Measurements from ENCODE around the gene DGKH.

DNA sequence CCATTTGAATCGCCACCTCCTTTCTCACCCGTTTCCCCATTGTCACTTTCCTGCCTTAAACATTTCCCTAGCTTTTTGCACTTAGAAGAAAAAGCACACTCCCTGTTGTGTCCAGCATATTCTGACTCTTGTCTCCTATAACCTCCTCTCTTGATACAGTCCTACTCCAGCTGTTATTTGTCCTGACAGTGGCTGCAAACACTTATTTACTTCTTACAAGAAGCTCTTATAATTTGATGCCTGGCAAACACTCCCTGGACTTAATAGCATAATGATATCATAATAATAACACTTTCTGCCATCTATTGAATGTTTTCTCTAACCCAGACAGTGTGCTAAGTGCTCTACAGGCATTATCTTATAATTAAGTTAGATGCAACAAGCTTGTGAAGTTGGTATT, 76.6 kb downstream of the DGKH start:
- no peak for TF ChIP-seq EZH2 (IDR thresholded peaks at IDR 0.05)
- TF ChIP-seq, protein P1, sequence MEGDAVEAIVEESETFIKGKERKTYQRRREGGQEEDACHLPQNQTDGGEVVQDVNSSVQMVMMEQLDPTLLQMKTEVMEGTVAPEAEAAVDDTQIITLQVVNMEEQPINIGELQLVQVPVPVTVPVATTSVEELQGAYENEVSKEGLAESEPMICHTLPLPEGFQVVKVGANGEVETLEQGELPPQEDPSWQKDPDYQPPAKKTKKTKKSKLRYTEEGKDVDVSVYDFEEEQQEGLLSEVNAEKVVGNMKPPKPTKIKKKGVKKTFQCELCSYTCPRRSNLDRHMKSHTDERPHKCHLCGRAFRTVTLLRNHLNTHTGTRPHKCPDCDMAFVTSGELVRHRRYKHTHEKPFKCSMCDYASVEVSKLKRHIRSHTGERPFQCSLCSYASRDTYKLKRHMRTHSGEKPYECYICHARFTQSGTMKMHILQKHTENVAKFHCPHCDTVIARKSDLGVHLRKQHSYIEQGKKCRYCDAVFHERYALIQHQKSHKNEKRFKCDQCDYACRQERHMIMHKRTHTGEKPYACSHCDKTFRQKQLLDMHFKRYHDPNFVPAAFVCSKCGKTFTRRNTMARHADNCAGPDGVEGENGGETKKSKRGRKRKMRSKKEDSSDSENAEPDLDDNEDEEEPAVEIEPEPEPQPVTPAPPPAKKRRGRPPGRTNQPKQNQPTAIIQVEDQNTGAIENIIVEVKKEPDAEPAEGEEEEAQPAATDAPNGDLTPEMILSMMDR (IDR thresholded peaks at IDR 0.05 in 2 of 3, conservative IDR thresholded peaks at IDR 0.05 in 1 of 3; ENCODE audit: borderline replicate concordance in 1 of 3, insufficient read depth in 1 of 3, low read depth in 2 of 3, low read length in 2 of 3) = no peak
- no peak for TF ChIP-seq ZNF274 (IDR thresholded peaks at IDR 0.05; ENCODE audit: low read depth, low read length)
- no peak for TF ChIP-seq EZH2phosphoT487 (IDR thresholded peaks at IDR 0.05; ENCODE audit: borderline replicate concordance)
- TF ChIP-seq POLR2A (IDR thresholded peaks at IDR 0.05; ENCODE audit: borderline replicate concordance, extremely low read depth, insufficient read depth, insufficient read length) = no peak
- TF ChIP-seq, protein P2, sequence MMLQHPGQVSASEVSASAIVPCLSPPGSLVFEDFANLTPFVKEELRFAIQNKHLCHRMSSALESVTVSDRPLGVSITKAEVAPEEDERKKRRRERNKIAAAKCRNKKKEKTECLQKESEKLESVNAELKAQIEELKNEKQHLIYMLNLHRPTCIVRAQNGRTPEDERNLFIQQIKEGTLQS (IDR thresholded peaks at IDR 0.05) = no peak
- no peak for TF ChIP-seq SRF (IDR thresholded peaks at IDR 0.05; ENCODE audit: low read depth)
- TF ChIP-seq FOSL1 (IDR thresholded peaks at IDR 0.05; ENCODE audit: low read depth) = no peak
- no peak for TF ChIP-seq YY1 (IDR thresholded peaks at IDR 0.05; ENCODE audit: extremely low read depth, insufficient replicate concordance, low read depth, low read length)

Measured in HCT116 (cell line).